ENCODE measurements around the gene SPAG4.
A peak's percentile ranks its signal among the peaks of the same experiment; 100 is the strongest.

Gene SPAG4

GRCh38 chr20:35615667-35616464, at the start of gene SPAG4:
Gene SPAG4, plus strand, starts transcription at chr20:35615829. Its CDS starts 175 bp downstream, at chr20:35616004.
- DNase-seq: peak; percentile 99

GRCh38 chr20:35568645-35569044, 47.0 kb upstream of the SPAG4 start:
- DNase-seq: peak in 1 of 2 experiments; percentile 31

- no peak for DNase-seq
Measured at GRCh38 chr20:35571555-35571954, 44.1 kb upstream of the SPAG4 start.

GRCh38 chr20:35572838-35573237, 42.8 kb upstream of the SPAG4 start:
- no peak for DNase-seq

GRCh38 chr20:35575958-35576357, 39.7 kb upstream of the SPAG4 start:
- no peak for DNase-seq

- DNase-seq: no peak
Measured at GRCh38 chr20:35576816-35577215, 38.8 kb upstream of the SPAG4 start.

GRCh38 chr20:35578469-35578868, 37.2 kb upstream of the SPAG4 start:
- no peak for DNase-seq

- no peak for DNase-seq
Measured at GRCh38 chr20:35579196-35579595, 36.4 kb upstream of the SPAG4 start.

GRCh38 chr20:35582131-35582530, 33.5 kb upstream of the SPAG4 start:
- DNase-seq: no peak

GRCh38 chr20:35582741-35583404, 32.8 kb upstream of the SPAG4 start:
- no peak for DNase-seq

- DNase-seq: no peak
Measured at GRCh38 chr20:35583636-35584560, 31.7 kb upstream of the SPAG4 start.

GRCh38 chr20:35586751-35587425, 28.7 kb upstream of the SPAG4 start:
- DNase-seq: no peak

- no peak for DNase-seq
Measured at GRCh38 chr20:35587436-35587835, 28.2 kb upstream of the SPAG4 start.

GRCh38 chr20:35588397-35588796, 27.2 kb upstream of the SPAG4 start:
- DNase-seq: no peak

- DNase-seq: no peak
Measured at GRCh38 chr20:35592339-35592974, 23.2 kb upstream of the SPAG4 start.

GRCh38 chr20:35595456-35595855, 20.2 kb upstream of the SPAG4 start:
- no peak for DNase-seq

GRCh38 chr20:35595901-35596300, 19.7 kb upstream of the SPAG4 start:
- DNase-seq: no peak

- no peak for DNase-seq
Measured at GRCh38 chr20:35597186-35597585, 18.4 kb upstream of the SPAG4 start.

GRCh38 chr20:35598476-35598875, 17.2 kb upstream of the SPAG4 start:
- no peak for DNase-seq

GRCh38 chr20:35598899-35599775, 16.5 kb upstream of the SPAG4 start:
- DNase-seq: no peak

- no peak for DNase-seq
Measured at GRCh38 chr20:35599776-35600120, 15.9 kb upstream of the SPAG4 start.
